Measurements from ENCODE around the gene FBXL3.

The FBXL3 gene

GRCh38 chr13:77053192-77053591 is 26.2 kb upstream of the FBXL3 start:
- TF ChIP-seq ZBTB8A (tag by site-specific recombination; IDR thresholded peaks at IDR 0.05) (no peak), ZNF23 (tag by site-specific recombination; IDR thresholded peaks at IDR 0.05; ENCODE audit: borderline replicate concordance) (no peak), SP7 (tag by site-specific recombination; IDR thresholded peaks at IDR 0.05) (no peak), ZNF280C (tag by site-specific recombination; IDR thresholded peaks at IDR 0.05) (no peak), ZSCAN18 (tag by site-specific recombination; IDR thresholded peaks at IDR 0.05) (no peak), ZNF530 (tag by site-specific recombination; IDR thresholded peaks at IDR 0.05; ENCODE audit: low read depth) (no peak), PATZ1 (tag by site-specific recombination; IDR thresholded peaks at IDR 0.05) (no peak), ZNF223 (tag by site-specific recombination; IDR thresholded peaks at IDR 0.05) (no peak), HOXD13 (CRISPR knock-in tag; IDR thresholded peaks at IDR 0.05; ENCODE audit: borderline replicate concordance) (no peak), SCRT1 (tag by site-specific recombination; IDR thresholded peaks at IDR 0.05; ENCODE audit: borderline replicate concordance) (no peak)
- no peak overlapping the region for H3K27ac ChIP-seq (ENCODE audit: extremely low read depth, low read depth, low read length)
- no peaks in the 10 kb centered on the region for H3K4me1 ChIP-seq (ENCODE audit: control insufficient read depth, insufficient read depth, low read length)
- POLR2A ChIA-PET: no interaction called here
- no peak overlapping the region for H3K4me3 ChIP-seq (ENCODE audit: low read depth, low read length)
- CTCF ChIA-PET: no interaction called here
- no peaks in the 10 kb centered on the region for H3K9me3 ChIP-seq (ENCODE audit: control insufficient read depth, insufficient read depth, low read depth, low read length)
- peaks cover 0 to 78% of the 10 kb centered on the region in 2 experiments; a peak in 1 of 3 replicates for H3K36me3 ChIP-seq (ENCODE audit: control insufficient read depth in 2 of 2, insufficient read depth in 1 of 2, low read length in 2 of 2)

- H3K4me1 ChIP-seq (ENCODE audit: control insufficient read depth, insufficient read depth, low read length): no peaks in the 10 kb centered on the region
- H3K4me3 ChIP-seq (ENCODE audit: low read depth, low read length): no peak overlapping the region
- ChIA-PET CTCF (no interaction called here), POLR2A (no interaction called here)
- H3K27ac ChIP-seq (ENCODE audit: extremely low read depth, low read depth, low read length): no peak overlapping the region
- peaks cover 0 to 68% of the 10 kb centered on the region in 2 experiments; a peak in 1 of 3 replicates for H3K36me3 ChIP-seq (ENCODE audit: control insufficient read depth in 2 of 2, insufficient read depth in 1 of 2, low read length in 2 of 2)
- H3K9me3 ChIP-seq (ENCODE audit: control insufficient read depth, insufficient read depth, low read depth, low read length): no peaks in the 10 kb centered on the region
- no peak for TF ChIP-seq ZNF561 (tag by site-specific recombination; IDR thresholded peaks at IDR 0.05; ENCODE audit: borderline replicate concordance)
- no peak for TF ChIP-seq ZNF701 (tag by site-specific recombination; IDR thresholded peaks at IDR 0.05)
- TF ChIP-seq ZNF514 (tag by site-specific recombination; IDR thresholded peaks at IDR 0.05): no peak
- no peak for TF ChIP-seq ZEB2 (tag by site-specific recombination; IDR thresholded peaks at IDR 0.05)
- TF ChIP-seq ZNF354C (tag by site-specific recombination; IDR thresholded peaks at IDR 0.05; ENCODE audit: borderline replicate concordance, low read depth): no peak
- TF ChIP-seq ZXDB (tag by site-specific recombination; IDR thresholded peaks at IDR 0.05): no peak
- TF ChIP-seq ZNF148 (tag by site-specific recombination; IDR thresholded peaks at IDR 0.05; ENCODE audit: borderline replicate concordance): no peak
- TF ChIP-seq ZNF548 (tag by site-specific recombination; IDR thresholded peaks at IDR 0.05): no peak
- no peak for TF ChIP-seq GLI2 (tag by site-specific recombination; IDR thresholded peaks at IDR 0.05; ENCODE audit: borderline replicate concordance, low read depth)
- no peak for TF ChIP-seq RBAK (tag by site-specific recombination; IDR thresholded peaks at IDR 0.05)
- TF ChIP-seq ZNF433 (tag by site-specific recombination; IDR thresholded peaks at IDR 0.05; ENCODE audit: low read depth): no peak
- no peak for TF ChIP-seq ZNF660 (tag by site-specific recombination; IDR thresholded peaks at IDR 0.05)
Observed at GRCh38 chr13:77048681-77049080, 21.7 kb upstream of the FBXL3 start.

All from HEK293 (cell line).